ENCODE data around the gene OTOP3.

Gene OTOP3

GRCh38 chr17:74924250-74924948 is 11.3 kb upstream of the OTOP3 start, which contains the start of gene OTOP2:
TSS of gene OTOP2 (plus strand) at chr17:74924273. CDS start at chr17:74924633, 360 bp downstream.
- TF ChIP-seq CTCF (IDR thresholded peaks at IDR 0.05; ENCODE audit: low read depth, low read length): no peak
- DNase-seq (ENCODE audit: extremely low read depth, low read depth): no peak

- no peak for DNase-seq (ENCODE audit: extremely low read depth, low read depth)
- no peak for TF ChIP-seq CTCF (IDR thresholded peaks at IDR 0.05; ENCODE audit: low read depth, low read length)
Observed at GRCh38 chr17:74925242-74925641, 10.5 kb upstream of the OTOP3 start.

GRCh38 chr17:74928786-74929185 is 6.9 kb upstream of the OTOP3 start:
- no peak for TF ChIP-seq CTCF (IDR thresholded peaks at IDR 0.05; ENCODE audit: low read depth, low read length)
- no peak for DNase-seq (ENCODE audit: extremely low read depth, low read depth)

GRCh38 chr17:74930535-74931036 is 5.1 kb upstream of the OTOP3 start:
- no peak for TF ChIP-seq CTCF (IDR thresholded peaks at IDR 0.05; ENCODE audit: low read depth, low read length)
- no peak for DNase-seq (ENCODE audit: extremely low read depth, low read depth)

GRCh38 chr17:74935048-74935447 is 650 bp upstream of the OTOP3 start:
- TF ChIP-seq CTCF (IDR thresholded peaks at IDR 0.05; ENCODE audit: low read depth, low read length): no peak
- DNase-seq (ENCODE audit: extremely low read depth, low read depth): no peak

- DNase-seq (ENCODE audit: extremely low read depth, low read depth): no peak
- TF ChIP-seq CTCF (IDR thresholded peaks at IDR 0.05; ENCODE audit: low read depth, low read length): no peak
Observed at GRCh38 chr17:74936470-74936799, 737 bp downstream of the OTOP3 start.

- DNase-seq (ENCODE audit: extremely low read depth, low read depth): no peak
- no peak for TF ChIP-seq CTCF (IDR thresholded peaks at IDR 0.05; ENCODE audit: low read depth, low read length)
Observed at GRCh38 chr17:74937064-74938051, 1.7 kb downstream of the OTOP3 start.

All from AG09319 (cell line).